ENCODE results near the gene GDAP2.
A peak's percentile ranks its signal among the peaks of the same experiment; 100 is the strongest.
"Not testable (repeated sequence)": the region's sequence is repeated elsewhere in the genome, so short reads cannot be mapped to it uniquely, and the experiment has no call there.

Gene GDAP2, protein sequence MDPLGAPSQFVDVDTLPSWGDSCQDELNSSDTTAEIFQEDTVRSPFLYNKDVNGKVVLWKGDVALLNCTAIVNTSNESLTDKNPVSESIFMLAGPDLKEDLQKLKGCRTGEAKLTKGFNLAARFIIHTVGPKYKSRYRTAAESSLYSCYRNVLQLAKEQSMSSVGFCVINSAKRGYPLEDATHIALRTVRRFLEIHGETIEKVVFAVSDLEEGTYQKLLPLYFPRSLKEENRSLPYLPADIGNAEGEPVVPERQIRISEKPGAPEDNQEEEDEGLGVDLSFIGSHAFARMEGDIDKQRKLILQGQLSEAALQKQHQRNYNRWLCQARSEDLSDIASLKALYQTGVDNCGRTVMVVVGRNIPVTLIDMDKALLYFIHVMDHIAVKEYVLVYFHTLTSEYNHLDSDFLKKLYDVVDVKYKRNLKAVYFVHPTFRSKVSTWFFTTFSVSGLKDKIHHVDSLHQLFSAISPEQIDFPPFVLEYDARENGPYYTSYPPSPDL

DNA sequence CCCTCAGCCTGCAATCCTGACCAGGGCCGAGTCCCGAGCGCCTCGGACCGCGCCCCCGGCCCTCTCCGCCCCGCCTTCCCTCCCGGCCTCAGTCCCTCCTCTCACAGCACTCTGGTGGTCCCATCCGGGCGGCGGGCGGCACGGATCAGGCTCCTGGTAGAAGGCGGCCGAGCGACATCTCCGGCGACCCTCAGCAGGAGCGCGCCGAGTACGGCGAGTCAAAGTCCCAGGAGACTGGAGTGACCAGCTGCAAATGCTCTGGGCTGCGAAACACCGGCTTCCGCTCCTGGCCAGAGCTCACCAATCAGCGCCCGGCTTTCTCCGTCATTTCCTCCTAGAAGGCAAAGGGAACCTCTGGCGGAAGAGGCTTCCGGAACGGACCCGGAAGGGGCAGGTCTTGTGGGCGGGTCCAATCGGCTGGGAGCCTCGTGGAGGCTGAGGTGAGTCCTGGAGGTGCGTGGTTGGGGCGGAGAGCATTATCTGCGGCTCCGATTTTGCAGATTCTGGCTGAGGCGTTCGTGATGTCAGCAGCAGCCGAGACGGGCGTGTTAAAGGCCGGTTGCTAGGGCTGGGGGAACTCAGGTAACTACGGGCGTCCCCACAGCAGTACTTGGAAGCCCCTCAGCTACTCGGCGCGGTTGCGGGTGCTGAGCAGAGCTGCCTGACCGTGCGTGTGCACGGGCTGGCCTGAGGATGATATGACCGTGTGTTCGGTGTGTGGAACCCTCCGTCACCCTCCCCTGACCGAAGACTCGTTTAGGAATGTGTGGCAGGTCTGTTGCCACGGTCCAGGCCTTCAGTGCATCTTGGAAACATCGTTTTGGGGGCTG is at the start of gene GDAP2, which contains the start of gene WDR3:
Gene GDAP2, minus strand, starts transcription at position 279 of the 830 bp plus-strand sequence. CDS start 9,264 bp downstream, outside the sequence.
Gene WDR3, plus strand, starts transcription at position 397 of the 830 bp plus-strand sequence. CDS start 3,581 bp downstream, outside the sequence.
- peak; percentile 96 to 97 for DNase-seq

DNA sequence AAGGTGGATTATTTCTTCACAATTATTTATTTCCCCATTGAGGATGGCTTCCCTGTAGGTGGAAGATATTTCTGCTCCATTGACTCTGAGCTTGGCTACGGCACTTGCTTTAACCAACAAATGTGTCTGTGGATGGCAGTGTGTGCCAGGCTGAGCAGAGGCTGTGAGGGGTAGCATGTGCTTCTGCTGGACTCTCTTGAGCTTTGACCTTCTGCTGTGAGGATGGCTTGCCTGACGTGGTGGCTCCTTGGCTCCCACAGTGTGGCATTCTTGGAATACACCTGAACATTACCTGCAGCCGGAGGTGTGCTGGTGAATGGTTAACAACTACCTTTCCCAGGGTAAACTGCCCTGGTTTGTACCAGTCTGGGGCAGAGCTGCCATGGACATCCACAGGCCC is 47.0 kb upstream of the GDAP2 start:
- no peak for DNase-seq

DNA sequence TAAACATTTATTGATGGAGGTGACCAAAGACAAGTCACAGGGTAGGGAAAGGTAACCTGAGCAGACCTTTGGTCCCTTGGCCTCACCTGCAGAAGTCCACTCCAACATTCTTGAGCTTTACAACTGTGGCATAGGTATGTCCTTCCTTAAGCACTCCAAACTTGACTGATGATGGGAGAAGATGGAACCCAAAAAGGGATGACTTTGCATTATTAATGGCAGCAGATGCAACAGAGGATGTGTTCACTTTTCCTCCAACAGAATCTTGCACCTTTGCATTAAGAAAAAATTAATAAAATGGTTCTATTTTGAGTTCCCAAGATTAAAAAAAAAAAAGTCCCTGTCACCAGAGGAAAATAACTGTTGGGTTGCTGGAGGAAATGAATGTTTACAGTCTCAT is 42.4 kb upstream of the GDAP2 start:
- DNase-seq = no peak

DNA sequence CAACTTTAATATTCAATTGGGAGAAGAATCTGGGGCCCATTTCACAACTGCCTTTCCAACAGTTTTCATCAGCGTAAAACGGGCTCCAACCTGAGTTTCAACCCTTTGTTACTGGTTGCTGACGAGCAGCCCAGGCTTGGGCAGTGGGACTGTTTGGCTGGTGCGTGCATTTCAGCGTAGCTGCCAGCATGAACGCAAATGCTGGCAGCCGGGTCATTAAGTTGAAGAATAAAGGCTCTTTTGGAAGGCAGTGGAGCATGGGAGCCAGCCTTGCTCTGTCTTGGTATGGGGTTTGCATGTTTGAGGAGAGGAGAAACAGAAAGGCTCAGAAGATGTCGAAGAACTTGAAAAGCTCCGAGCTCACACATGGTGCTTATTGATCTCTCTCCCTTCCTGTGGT is 40.8 kb upstream of the GDAP2 start:
- no peak for DNase-seq

DNA sequence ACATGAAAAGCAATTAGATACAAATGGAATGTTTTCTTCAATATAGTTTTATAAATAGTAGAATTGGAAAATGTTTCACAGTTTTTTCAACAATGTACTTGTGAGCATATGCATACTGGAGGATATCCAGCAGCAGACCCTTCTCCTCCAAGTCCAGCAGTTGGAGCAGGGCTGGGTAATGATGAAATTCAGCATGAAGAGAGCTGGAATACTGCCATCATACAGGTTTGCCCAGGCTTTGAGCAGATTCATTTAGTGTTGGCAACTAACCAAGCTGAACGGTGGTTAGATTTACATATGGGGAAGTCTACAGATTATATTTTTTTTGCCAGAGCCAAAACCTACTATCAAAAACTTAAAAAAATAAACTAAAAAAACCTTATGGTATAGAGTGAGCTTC is 38.5 kb upstream of the GDAP2 start:
- DNase-seq = no peak

DNA sequence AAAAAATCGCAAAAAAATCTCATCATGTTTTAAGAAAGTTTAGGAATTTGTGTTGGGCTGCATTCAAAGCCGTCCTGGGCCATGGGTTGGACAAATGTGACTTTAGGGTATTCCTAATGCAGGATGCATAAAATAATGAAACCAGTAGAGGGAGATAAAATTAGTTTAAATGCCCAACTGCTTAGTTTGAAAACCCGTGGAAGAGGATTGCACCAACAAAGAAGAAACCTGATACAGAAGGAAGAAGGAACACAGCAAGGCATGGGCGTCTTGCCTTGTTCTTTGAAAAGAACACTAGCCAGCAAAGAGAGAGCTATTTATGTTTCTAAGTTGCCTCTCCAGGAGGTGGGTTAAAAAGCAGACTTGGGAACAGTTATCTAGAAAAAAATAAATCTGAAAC is 38.1 kb upstream of the GDAP2 start:
- DNase-seq = peak in 1 of 2 donors; percentile 2

DNA sequence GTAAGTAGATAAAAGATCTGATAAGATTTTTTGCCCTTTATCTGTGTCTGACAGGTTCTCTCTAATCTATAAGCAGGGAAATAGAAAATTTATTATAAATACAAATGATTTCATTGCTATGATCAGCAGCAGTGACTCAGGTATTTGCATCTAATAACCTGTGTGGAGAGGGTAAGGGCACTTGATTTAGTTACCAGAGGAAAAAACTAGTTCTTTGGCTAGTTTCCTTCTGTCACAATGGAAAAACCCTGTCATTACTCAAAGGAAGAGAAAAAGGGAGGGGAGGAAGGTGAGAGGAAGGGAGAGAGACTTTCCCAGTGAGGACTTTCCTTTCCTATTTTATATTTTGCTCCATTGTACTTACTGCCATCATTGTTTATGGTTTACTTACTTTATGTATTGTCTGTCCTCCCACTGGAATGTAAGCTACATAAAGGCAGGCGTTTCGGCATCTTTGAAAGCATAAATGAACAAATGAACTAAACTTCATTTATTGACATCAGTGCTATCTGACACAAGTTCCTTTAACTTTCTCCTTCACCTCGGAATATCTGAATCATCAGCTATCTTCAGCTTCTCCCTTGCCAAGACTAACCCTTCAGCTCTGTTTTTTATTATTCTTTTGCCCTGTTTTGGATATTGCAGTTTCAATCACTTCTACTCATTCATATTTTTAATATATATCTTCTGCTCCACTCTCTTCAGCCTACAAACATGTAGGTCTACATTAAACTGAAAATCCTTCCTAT is 35.0 kb upstream of the GDAP2 start:
- no peak for DNase-seq

DNA sequence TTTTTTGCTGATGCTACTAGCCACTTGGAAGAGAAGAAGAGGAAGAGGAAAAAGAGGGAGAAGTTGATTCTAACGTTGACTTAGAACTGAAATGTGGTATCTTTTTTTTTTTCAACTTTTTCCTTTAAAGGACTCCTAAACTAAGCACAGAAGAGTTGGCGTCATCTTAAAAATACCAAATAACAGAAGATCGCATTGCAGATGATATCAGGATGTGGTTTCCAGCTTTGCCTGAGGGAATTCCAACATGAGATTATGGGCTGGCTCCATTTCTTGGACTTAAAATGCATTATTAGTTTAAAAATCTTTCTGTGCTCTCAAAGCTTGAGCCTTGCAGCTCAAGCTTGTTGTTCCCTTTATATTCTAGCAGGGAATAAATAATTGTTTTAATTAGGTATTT is 29.9 kb upstream of the GDAP2 start:
- DNase-seq = no peak

DNA sequence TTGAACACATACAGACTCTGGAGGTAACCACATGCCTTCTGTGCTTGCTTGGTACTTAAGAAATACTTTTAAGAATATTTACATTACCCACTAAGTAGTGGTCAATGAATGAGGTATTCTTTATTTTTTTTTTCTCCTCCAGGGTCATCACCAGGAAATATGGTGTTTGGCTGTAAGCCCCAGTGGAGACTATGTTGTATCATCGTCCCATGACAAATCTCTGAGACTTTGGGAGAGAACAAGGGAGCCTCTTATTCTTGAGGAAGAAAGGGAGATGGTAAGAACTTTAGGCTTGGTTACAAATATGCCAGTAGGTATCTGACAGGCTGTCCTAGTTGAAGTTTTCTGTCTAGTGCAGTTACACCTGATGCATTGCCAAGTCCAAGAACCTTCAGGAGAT is 23.0 kb upstream of the GDAP2 start:
- no peak for DNase-seq

DNA sequence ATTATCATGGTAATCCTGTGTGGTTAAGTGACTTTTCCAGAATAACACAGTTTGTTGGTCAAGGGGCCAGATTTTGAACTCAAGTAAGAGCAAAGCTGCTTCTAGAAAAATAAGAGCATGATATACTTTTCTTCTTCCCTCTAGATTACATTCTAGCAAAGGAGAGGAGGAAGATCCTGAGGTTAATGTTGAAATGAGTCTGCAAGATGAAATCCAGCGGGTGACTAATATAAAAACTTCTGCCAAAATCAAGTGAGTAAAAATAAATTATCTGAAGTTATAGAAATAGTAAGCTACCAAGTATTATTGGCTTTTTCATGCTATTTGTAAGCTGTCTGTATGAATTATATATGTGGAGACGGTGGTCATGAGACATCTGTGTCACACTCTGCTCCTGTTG is 12.9 kb upstream of the GDAP2 start:
- no peak for DNase-seq

DNA sequence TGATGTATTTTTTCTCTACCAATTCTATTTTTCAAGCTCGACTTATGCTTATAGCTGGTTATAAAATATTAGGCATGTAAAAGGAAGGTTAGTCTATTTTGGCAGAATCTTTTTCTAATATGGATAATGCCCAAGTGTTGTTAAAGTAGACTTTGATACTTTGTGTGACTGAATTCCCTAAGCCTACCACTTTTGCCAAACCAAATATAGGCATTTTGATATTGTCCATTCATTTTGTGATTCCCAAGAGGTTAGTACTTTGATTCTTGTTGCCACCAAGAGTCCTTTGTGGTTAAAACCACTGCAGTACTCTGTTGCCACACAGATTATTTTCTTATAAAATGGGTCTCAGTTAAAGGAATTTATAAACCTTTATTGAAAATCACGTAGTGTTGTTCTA is 4.3 kb upstream of the GDAP2 start:
- DNase-seq = no peak

DNA sequence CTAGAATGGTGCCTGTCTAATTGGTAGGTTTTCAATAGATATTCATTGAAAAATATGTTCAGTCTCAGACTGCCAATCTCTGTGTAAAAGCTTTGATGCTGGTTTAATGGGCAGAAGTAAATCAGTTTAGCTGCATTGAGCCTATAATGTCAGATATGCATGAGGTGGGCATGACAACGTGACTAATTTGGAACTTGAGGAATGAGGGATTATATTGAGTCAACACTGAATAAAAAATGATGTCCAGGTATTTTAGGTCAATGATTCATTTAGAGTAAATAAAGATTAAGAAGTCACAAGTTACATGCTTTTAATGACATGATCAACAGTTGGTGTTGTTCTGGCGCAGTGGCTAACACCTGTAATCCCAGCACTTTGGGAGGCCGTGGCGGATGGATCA is 3.2 kb upstream of the GDAP2 start:
- DNase-seq = no peak

DNA sequence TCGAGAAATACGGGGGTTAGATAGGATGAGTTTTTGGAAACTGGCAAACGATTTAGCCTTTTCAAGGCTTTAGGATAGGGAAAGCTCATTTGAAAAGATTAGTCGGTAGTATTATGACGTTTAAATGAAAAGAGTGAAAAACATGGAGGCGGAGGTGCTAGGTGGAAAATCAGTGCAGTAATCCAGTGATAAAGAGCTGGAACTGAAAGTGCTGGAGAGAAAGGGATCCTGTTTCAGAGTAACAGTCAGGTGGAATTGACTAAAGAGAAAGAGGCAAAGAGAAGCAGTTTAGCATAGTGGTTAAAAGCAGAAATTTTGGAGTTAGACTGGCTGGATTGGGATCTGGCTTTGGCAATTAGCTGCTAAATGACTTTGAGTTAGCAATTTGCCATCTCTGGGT is 1.1 kb upstream of the GDAP2 start:
- DNase-seq = peak in 1 of 2 donors; percentile 12

DNA sequence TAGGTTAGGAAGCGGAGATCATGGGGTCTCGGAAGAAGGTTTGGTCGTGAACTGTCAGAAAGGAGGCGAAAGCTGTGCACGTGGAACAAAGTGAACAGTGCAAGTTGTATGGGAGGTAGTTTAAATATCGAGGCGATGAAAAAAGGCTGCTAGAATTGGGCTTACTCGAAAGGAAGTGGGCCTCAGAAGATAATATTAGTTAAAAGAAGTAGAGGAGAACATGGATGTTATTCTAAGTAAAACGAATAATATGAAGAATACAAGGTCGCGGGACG is 689 bp upstream of the GDAP2 start:
- DNase-seq = no peak

DNA sequence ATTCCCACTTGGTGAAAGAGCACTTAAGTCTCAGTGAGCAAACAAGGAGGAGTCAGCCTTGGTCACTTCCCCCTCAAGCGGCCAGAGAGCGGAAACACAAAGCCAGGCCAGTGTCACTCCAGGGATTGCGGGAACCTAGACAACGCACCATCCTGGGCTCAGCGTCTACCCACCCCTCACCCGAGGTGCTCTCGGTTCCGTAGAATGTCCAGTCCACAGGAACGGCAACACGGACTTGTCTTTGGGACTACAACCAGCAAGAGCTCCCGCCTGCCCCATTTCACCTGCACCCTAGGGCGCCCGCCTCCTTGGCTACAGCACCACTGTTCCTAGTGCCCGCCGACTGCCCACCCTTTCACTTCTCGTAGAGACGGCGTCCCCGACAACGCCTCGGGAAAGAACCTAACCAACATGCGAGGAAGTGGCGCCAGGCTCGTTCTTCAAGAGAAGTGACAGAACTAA is 509 bp downstream of the GDAP2 start:
- DNase-seq = peak; percentile 64 to 72

DNA sequence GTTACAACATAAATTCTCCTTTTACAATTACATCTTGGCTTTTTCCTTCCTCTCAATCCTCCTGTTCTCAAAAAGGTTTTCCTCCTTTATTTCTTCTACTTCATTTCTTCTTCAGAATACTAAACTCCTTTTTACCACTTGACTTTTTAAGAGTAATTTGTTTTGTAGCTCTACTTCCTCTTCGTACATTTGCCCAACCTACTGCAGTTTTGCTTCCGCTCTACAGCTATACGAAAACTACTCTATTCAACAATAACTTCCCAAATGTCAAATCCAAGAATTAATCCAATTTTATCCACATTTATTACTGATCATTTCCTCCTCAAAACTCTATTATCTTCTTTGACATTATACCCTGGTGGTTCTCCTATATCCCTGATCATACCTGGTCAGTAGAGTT is 3.4 kb downstream of the GDAP2 start:
- peak; percentile 36 to 43 for DNase-seq

DNA sequence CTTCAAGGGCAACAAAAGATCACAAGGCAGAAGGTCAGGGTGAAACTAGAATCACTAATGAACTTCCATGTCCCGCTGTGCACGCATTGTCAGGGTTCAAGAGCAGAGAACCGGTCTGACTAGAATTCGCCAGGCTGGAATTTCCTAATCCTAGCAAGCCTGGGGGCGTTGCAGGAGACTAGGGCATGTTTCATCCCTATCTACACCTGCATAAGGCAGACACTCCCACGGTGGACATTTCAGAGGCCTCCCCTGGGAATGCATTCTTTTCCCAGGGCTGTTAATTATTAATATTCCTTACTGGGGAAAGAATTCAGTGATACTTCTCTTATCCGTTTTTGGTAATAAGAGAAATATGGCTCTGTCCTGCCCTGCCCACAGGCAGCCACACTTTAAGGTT is 6.7 kb downstream of the GDAP2 start:
- not testable (repeated sequence) for DNase-seq

DNA sequence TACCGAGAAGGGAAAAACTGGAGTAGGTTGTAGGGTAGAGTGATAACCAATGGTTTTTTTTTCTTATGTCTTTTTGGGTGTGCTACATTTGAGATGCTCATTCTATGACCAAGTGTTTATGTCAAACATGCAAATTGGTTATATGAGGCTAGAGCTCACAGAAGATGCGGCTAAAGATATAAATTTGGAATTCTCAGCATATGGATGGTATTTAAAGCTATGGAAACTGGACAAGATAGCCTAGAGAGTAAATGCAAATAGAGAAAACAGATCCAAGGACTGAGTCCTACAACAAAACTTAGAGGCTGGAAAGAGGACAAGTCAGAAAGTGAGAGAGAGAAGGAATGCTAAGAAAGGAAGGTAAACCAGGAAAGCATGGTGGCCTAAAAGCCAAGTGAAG is 7.4 kb downstream of the GDAP2 start:
- no peak for DNase-seq

DNA sequence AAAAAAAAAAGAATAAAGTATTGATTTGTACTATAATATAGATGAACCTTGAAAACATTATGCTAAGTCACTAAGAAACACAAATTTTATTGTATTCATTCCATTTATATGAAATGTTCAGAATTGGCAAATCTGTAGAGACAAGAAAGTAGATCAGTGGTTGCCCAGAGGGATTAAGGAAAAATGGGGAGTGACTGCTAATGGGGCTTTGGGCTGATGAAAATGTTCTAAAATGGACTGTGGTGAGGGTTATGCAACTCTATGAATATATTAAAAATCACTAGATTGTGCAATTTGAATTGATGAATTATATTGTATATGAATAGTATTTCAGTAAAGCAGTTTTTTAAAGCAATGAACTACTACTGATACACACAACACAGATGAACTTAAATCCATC is 10.0 kb downstream of the GDAP2 start:
- DNase-seq = no peak

DNA sequence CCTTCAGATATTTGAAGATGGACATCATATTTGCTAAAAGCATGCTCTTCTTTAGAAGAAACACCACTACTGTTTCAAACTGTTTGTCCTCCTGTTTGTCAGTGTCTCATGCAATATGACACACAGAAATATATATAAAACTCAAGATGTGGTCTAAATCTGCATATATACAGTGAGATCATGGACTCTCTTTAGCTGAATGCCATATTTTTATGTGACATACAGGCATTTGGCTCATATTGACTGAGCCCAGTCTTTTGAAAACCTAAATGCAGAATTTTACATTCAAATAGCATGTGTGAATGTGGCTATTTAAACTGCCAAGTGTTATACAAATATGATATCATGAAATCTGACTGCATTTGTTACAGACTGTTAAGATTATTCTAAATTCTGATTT is 18.4 kb downstream of the GDAP2 start:
- DNase-seq = no peak

DNA sequence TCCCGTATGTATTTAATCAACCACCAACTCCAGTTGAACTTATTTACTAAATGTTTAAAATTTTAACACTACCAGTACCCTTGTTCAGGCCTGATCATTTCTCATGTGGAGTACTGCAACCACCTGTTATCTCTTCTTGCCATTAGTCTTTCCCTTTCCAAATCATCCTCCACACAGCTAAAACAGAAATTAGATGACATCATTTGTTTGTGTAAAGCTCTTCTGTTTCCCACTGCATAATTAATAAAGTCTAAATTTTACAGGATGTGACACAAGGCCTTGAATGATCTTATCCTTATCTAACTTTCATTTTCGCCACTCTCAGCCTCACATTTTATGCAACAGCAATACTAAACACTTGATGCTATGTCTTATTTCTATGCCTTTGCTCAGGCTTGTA is 24.4 kb downstream of the GDAP2 start:
- no peak for DNase-seq

DNA sequence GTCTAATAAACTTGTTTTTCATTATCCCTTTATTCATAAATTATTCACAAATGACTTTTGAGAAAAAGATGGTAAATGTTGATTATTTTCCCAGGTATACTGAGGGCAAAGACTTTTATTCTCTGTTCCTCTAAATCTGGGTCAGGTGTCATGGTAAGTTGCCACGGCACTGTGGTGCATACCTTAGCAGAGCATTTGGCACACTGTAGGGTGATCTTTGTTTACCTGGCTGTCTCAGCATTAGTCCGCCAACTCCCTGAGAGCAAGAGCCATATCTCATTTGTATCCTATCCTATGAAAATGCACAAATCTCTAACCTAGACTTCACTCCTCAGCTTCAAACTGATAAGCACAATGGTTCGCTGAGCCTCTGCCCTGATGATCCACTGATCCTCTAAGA is 24.9 kb downstream of the GDAP2 start:
- no peak for DNase-seq

DNA sequence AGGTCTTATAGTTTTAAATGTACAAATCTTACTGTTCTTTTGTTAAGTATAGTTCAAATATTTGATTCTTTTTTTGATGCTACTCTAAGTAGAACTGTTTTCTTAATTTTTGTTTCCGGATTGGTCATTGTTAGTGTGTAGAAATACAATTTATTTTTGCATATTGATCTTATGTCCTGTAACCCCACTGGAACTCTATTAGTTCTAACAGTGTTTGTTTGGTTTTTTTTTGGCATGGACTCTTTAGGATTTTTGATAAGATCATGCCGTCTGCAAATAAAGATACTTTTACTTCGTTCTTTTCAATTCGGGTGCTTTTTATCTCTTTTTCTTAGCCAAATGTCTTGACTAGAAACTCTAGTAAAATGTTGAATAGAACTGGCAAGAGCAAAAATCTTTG is 26.5 kb downstream of the GDAP2 start:
- DNase-seq = no peak
